GM08714 (cell line): Measurements from ENCODE around the gene GAGE12E.
"Not testable (repeated sequence)": the region's sequence is repeated elsewhere in the genome, so short reads cannot be mapped to it uniquely, and the experiment has no call there.

Experiments
- H3K4me3 ChIP-seq: fragments of 200-500 bp; sonication (Bioruptor generic); 2 replicates; pipeline ENCODE4 v1.5.1; 2014; ENCODE audit warnings: mild to moderate bottlenecking, low read length, inconsistent platforms

GAGE12E gene, protein sequence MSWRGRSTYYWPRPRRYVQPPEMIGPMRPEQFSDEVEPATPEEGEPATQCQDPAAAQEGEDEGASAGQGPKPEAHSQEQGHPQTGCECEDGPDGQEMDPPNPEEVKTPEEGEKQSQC

DNA sequence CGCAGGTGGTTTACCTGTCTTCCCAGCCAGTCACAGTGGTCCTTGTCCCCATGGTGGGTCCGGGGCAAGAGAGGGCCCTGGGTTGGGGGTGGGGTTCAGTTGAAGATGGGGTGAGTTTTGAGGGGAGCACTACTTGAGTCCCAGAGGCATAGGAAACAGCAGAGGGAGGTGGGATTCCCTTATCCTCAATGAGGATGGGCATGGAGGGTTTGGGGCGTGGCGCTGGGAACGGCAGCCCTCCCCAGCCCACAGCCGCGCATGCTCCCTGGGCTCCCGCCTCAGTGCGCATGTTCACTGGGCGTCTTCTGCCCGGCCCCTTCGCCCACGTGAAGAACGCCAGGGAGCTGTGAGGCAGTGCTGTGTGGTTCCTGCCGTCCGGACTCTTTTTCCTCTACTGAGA is at the start of gene GAGE12E:
Gene GAGE12E (plus strand): TSS at position 301 of the 400 bp plus-strand sequence. CDS start 1,155 bp downstream, outside the sequence.
- H3K4me3 ChIP-seq: not testable (repeated sequence)

DNA sequence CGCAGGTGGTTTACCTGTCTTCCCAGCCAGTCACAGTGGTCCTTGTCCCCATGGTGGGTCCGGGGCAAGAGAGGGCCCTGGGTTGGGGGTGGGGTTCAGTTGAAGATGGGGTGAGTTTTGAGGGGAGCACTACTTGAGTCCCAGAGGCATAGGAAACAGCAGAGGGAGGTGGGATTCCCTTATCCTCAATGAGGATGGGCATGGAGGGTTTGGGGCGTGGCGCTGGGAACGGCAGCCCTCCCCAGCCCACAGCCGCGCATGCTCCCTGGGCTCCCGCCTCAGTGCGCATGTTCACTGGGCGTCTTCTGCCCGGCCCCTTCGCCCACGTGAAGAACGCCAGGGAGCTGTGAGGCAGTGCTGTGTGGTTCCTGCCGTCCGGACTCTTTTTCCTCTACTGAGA is 19.2 kb upstream of the GAGE12E start, which contains the start of gene GAGE12C:
Gene GAGE12C (plus strand): TSS at position 301 of the 400 bp plus-strand sequence. CDS start 1,155 bp downstream, outside the sequence.
- H3K4me3 ChIP-seq: not testable (repeated sequence)

DNA sequence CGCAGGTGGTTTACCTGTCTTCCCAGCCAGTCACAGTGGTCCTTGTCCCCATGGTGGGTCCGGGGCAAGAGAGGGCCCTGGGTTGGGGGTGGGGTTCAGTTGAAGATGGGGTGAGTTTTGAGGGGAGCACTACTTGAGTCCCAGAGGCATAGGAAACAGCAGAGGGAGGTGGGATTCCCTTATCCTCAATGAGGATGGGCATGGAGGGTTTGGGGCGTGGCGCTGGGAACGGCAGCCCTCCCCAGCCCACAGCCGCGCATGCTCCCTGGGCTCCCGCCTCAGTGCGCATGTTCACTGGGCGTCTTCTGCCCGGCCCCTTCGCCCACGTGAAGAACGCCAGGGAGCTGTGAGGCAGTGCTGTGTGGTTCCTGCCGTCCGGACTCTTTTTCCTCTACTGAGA is 9.7 kb upstream of the GAGE12E start, which contains the start of gene GAGE12D:
Gene GAGE12D (plus strand): TSS at position 301 of the 400 bp plus-strand sequence. CDS start 1,155 bp downstream, outside the sequence.
- H3K4me3 ChIP-seq: not testable (repeated sequence)

DNA sequence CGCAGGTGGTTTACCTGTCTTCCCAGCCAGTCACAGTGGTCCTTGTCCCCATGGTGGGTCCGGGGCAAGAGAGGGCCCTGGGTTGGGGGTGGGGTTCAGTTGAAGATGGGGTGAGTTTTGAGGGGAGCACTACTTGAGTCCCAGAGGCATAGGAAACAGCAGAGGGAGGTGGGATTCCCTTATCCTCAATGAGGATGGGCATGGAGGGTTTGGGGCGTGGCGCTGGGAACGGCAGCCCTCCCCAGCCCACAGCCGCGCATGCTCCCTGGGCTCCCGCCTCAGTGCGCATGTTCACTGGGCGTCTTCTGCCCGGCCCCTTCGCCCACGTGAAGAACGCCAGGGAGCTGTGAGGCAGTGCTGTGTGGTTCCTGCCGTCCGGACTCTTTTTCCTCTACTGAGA is 9.5 kb downstream of the GAGE12E start, which contains the start of gene GAGE12F:
Gene GAGE12F (plus strand): TSS at position 301 of the 400 bp plus-strand sequence. CDS start 1,155 bp downstream, outside the sequence.
- H3K4me3 ChIP-seq: not testable (repeated sequence)

DNA sequence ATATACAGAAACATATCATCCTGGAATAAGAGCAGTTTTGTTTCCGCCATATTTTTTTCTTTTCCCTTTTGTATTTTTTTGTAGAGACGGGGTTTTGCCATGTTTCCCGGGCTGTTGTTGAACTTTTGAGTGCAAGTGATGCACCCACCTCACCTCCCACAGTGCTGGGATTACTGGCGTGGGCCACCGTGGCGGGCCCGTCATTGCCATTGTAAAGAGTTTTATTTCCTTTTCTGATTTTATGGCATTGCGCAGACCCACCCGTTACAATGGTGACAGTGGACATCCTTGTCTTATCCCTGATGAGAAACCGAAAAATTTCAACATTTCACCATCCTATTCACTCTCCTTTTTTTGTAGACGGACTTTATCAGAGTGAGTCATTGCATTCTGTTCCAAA is 17.6 kb downstream of the GAGE12E start:
- H3K4me3 ChIP-seq: not testable (repeated sequence)

DNA sequence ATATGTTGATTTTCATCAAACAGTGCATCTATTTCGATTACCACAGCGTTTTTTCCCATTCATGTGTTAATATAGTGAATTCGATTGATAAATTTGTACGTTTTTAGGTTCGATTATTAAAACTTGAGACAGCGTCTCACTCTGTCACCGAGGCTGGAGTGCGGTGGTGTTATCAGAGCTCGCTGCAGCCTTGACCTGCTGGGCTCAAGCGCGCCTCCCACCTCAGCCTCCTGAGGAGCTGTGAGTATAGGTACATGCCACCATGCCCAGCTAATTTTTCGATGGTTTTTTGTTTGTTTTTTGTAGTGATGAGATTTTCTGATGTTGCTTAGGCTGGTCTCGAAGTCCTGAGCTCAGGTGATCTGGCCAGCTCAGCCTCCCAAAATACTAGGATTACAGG is 18.1 kb downstream of the GAGE12E start:
- H3K4me3 ChIP-seq: not testable (repeated sequence)

DNA sequence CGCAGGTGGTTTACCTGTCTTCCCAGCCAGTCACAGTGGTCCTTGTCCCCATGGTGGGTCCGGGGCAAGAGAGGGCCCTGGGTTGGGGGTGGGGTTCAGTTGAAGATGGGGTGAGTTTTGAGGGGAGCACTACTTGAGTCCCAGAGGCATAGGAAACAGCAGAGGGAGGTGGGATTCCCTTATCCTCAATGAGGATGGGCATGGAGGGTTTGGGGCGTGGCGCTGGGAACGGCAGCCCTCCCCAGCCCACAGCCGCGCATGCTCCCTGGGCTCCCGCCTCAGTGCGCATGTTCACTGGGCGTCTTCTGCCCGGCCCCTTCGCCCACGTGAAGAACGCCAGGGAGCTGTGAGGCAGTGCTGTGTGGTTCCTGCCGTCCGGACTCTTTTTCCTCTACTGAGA is 19.0 kb downstream of the GAGE12E start, which contains the start of gene GAGE12G:
Gene GAGE12G (plus strand): TSS at position 301 of the 400 bp plus-strand sequence. CDS start 1,155 bp downstream, outside the sequence.
- H3K4me3 ChIP-seq: not testable (repeated sequence)

DNA sequence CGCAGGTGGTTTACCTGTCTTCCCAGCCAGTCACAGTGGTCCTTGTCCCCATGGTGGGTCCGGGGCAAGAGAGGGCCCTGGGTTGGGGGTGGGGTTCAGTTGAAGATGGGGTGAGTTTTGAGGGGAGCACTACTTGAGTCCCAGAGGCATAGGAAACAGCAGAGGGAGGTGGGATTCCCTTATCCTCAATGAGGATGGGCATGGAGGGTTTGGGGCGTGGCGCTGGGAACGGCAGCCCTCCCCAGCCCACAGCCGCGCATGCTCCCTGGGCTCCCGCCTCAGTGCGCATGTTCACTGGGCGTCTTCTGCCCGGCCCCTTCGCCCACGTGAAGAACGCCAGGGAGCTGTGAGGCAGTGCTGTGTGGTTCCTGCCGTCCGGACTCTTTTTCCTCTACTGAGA is 28.6 kb downstream of the GAGE12E start, which contains the start of gene GAGE12H:
Gene GAGE12H (plus strand): TSS at position 301 of the 400 bp plus-strand sequence. CDS start 1,155 bp downstream, outside the sequence.
- H3K4me3 ChIP-seq: not testable (repeated sequence)

DNA sequence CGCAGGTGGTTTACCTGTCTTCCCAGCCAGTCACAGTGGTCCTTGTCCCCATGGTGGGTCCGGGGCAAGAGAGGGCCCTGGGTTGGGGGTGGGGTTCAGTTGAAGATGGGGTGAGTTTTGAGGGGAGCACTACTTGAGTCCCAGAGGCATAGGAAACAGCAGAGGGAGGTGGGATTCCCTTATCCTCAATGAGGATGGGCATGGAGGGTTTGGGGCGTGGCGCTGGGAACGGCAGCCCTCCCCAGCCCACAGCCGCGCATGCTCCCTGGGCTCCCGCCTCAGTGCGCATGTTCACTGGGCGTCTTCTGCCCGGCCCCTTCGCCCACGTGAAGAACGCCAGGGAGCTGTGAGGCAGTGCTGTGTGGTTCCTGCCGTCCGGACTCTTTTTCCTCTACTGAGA is 38.1 kb downstream of the GAGE12E start, which contains the start of gene GAGE2A:
Gene GAGE2A (plus strand): TSS at position 301 of the 400 bp plus-strand sequence. CDS start 1,155 bp downstream, outside the sequence.
- H3K4me3 ChIP-seq: not testable (repeated sequence)

DNA sequence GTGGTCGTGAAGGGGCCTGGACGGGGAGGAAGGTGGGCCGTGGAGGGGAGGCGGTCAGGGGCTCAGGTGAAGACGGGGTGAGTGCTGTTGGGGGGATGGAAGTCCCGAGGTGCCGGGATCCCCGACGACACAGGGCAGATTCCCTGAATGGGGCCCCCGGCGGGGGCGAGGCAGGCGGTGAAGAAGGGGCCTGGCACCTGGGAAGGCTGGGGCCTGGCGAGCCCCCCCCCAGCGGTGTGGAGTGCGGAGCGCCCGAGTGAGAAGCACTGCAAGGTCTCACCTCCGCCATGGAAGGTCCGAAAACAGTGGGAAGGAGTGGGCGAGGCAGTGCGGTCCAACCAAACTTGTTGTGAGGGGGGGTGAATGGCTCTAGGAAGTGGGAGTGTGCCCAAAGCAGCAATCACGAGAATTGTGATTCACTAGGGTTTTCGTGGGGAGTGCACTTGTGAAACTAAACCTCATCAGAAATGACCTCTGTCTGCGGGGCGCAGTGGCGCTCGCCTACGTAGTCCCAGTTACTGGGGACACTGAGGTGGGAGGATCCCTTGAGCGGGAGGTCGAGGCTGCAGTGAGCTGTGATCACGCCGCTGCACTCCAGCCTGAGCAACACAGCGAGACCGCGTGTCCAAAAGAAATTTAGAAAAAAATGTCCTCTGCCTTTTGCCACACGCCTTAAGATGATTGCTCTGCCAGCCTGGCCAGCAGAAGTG is 38.8 kb downstream of the GAGE12E start:
- H3K4me3 ChIP-seq: not testable (repeated sequence)

DNA sequence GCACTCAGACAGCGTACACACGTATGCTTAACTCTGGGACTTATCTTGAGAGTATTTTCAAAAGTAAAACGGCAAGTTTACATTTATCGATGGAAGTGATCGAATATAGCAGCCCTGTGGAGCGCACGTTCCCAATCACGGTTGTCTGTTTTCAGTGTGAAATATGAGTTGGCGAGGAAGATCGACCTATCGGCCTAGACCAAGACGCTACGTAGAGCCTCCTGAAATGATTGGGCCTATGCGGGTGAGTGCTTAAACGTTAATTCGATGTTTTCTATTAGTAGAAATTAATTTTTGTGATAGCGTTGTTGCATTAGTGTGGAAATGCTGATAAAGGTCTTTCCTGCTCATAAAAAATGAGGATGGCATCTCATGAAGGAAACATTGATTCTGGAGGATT is 39.4 kb downstream of the GAGE12E start:
- H3K4me3 ChIP-seq: not testable (repeated sequence)

DNA sequence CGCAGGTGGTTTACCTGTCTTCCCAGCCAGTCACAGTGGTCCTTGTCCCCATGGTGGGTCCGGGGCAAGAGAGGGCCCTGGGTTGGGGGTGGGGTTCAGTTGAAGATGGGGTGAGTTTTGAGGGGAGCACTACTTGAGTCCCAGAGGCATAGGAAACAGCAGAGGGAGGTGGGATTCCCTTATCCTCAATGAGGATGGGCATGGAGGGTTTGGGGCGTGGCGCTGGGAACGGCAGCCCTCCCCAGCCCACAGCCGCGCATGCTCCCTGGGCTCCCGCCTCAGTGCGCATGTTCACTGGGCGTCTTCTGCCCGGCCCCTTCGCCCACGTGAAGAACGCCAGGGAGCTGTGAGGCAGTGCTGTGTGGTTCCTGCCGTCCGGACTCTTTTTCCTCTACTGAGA is 47.6 kb downstream of the GAGE12E start, which contains the start of gene GAGE1:
Gene GAGE1 (plus strand): TSS at position 301 of the 400 bp plus-strand sequence. CDS start 1,155 bp downstream, outside the sequence.
- H3K4me3 ChIP-seq: not testable (repeated sequence)
